MCF 10A (cell line): ENCODE data around the gene PLCL1. TPM values are rescaled to one million over a fixed set of nuclear protein-coding genes. Genes with fewer than 3 reads are reported as not detected.

Source experiments
- BruUV-seq: library from RNA; stranded (reverse); fragments of 400-500 nt; replicated peaks from 2 replicates; lab custom pipeline; 2021; lab: Mats Ljungman, UMichigan
- CTCF ChIA-PET: fragments of 300-600 bp; sonication (Branson Sonifier 250); formaldehyde crosslinking; extraction: SDS; loops from one replicate; lab custom pipeline; 2021; ENCODE audit warnings: antibody characterized with exemption, inconsistent platforms; lab: Yijun Ruan, JAX
- POLR2A ChIA-PET: fragments of 300-600, 350-650 bp; sonication (Branson Sonifier 250); formaldehyde crosslinking; extraction: SDS; loops from one replicate; lab custom pipeline; 2020; ENCODE audit warnings: antibody characterized with exemption, inconsistent platforms; lab: Yijun Ruan, JAX
- DNase-seq: peaks from one replicate; pipeline ENCODE4 v3.0.0-alpha.2; 2018; ENCODE audit not compliant: unreplicated experiment
- H3K27ac Mint-ChIP-seq: one replicate; pipeline ENCODE4 v1.8.0; 2022; ENCODE audit warnings: mild to moderate bottlenecking, low read depth, mixed read lengths; ENCODE audit not compliant: unreplicated experiment
- H3K27me3 Mint-ChIP-seq: one replicate; pipeline ENCODE4 v1.8.0; 2022; ENCODE audit warnings: mixed read lengths; ENCODE audit not compliant: insufficient read depth, unreplicated experiment
- H3K36me3 Mint-ChIP-seq: one replicate; pipeline ENCODE4 v1.8.0; 2022; ENCODE audit warnings: mild to moderate bottlenecking, moderate library complexity, mixed read lengths; ENCODE audit not compliant: insufficient read depth, unreplicated experiment
- H3K4me1 Mint-ChIP-seq: one replicate; pipeline ENCODE4 v1.8.0; 2022; ENCODE audit warnings: mixed read lengths; ENCODE audit not compliant: insufficient read depth, unreplicated experiment
- H3K4me3 Mint-ChIP-seq: one replicate; pipeline ENCODE4 v1.8.0; 2022; ENCODE audit warnings: mild to moderate bottlenecking, moderate library complexity, mixed read lengths; ENCODE audit not compliant: unreplicated experiment
- H3K9me3 Mint-ChIP-seq: one replicate; pipeline ENCODE4 v1.8.0; 2022; ENCODE audit warnings: mixed read lengths; ENCODE audit not compliant: unreplicated experiment
- CTCF ChIP-seq: fragments of 200-600 bp; IDR thresholded peaks from one replicate; pipeline ENCODE4 v1.8.0; 2022; ENCODE audit warnings: antibody characterized with exemption, mild to moderate bottlenecking; ENCODE audit not compliant: unreplicated experiment
- intact Hi-C: fragments of 100-400 bp; cut with micrococcal nuclease; formaldehyde crosslinking; loops from 2 replicates; pipeline ENCODE4 v1.14.1; 2022
- total RNA-seq: library from RNA; stranded (reverse); gene quantifications from 2 replicates; pipeline ENCODE4 v1.2.3, GENCODE V29; 2022

PLCL1 gene
- total RNA-seq, 1 experiment from 2014 or later: 0.12 TPM

GRCh38 chr2:197838579-197838978, 34.2 kb downstream of the PLCL1 start:
- Mint-ChIP-seq H3K9me3 (no peaks in the 10 kb centered on the region), H3K27ac (no peak overlapping the region), H3K4me3 (no peak overlapping the region), H3K27me3 (no peaks in the 10 kb centered on the region), H3K4me1 (no peaks in the 10 kb centered on the region), H3K36me3 (no peaks in the 10 kb centered on the region)
- ChIA-PET POLR2A (interaction anchor here (0.6 to 0.9 kb wide), 3 partner anchors 8 to 121 kb away, joined by 3 to 4 read pairs (median 3); no protein-coding TSS in a partner anchor), CTCF (interaction anchor here (0.6 to 1.9 kb wide), 3 partner anchors 64 to 274 kb away, joined by 3 to 8 read pairs (median 3); no protein-coding TSS in a partner anchor)
- intact Hi-C loops: no loop called here
- no peak for TF ChIP-seq CTCF
- no peak for DNase-seq
- BruUV-seq: no TSS peak

GRCh38 chr2:197839327-197839726, 34.9 kb downstream of the PLCL1 start:
- intact Hi-C loops: no loop called here
- H3K4me1 Mint-ChIP-seq: no peaks in the 10 kb centered on the region
- no peaks in the 10 kb centered on the region for H3K27me3 Mint-ChIP-seq
- TF ChIP-seq CTCF: no peak
- no peak overlapping the region for H3K27ac Mint-ChIP-seq
- no peak overlapping the region for H3K4me3 Mint-ChIP-seq
- no peaks in the 10 kb centered on the region for H3K36me3 Mint-ChIP-seq
- DNase-seq: no peak
- ChIA-PET CTCF (interaction anchor here (1.0 to 1.9 kb wide), 3 partner anchors 8 to 146 kb away, joined by 3 to 8 read pairs (median 5); no protein-coding TSS in a partner anchor), POLR2A (interaction anchor here (0.9 kb wide), 1 partner anchor 29 kb away, joined by 3 read pairs; no protein-coding TSS in a partner anchor)
- no peaks in the 10 kb centered on the region for H3K9me3 Mint-ChIP-seq
- BruUV-seq: no TSS peak

- POLR2A ChIA-PET: no interaction called here
- no peaks in the 10 kb centered on the region for H3K27me3 Mint-ChIP-seq
- H3K4me1 Mint-ChIP-seq: no peaks in the 10 kb centered on the region
- H3K27ac Mint-ChIP-seq: no peak overlapping the region
- intact Hi-C loops: no loop called here
- no peak overlapping the region for H3K4me3 Mint-ChIP-seq
- no peak for DNase-seq
- H3K36me3 Mint-ChIP-seq: no peaks in the 10 kb centered on the region
- CTCF ChIA-PET: interaction anchor here (0.7 to 1.3 kb wide), 6 partner anchors 8 to 215 kb away, joined by 3 to 5 read pairs (median 3); no protein-coding TSS in a partner anchor
- TF ChIP-seq CTCF: no peak
- no peaks in the 10 kb centered on the region for H3K9me3 Mint-ChIP-seq
- no TSS peak for BruUV-seq
Measured at GRCh38 chr2:197839856-197840255, 35.5 kb downstream of the PLCL1 start.

GRCh38 chr2:197846128-197846527, 41.7 kb downstream of the PLCL1 start:
- Mint-ChIP-seq H3K4me3 (no peak overlapping the region), H3K9me3 (no peaks in the 10 kb centered on the region), H3K4me1 (peaks cover 14% of the 10 kb centered on the region), H3K27me3 (no peaks in the 10 kb centered on the region), H3K27ac (no peak overlapping the region), H3K36me3 (no peaks in the 10 kb centered on the region)
- intact Hi-C loops: no loop called here
- ChIA-PET POLR2A (no interaction called here), CTCF (interaction anchor here (1.0 to 1.6 kb wide), 2 partner anchors 9 to 17 kb away, joined by 4 read pairs; no protein-coding TSS in a partner anchor)
- no TSS peak for BruUV-seq
- no peak for DNase-seq
- no peak for TF ChIP-seq CTCF
